IMR-90 (cell line): ENCODE data around the gene RCOR3. TPM values are rescaled to one million over a fixed set of nuclear protein-coding genes. Genes with fewer than 3 reads are reported as not detected.

Experiments
- ATAC-seq: fragments of 200-7000 bp; cut with Tn5 transposase; 2 replicates; pipeline ENCODE4 v1.9.1; 2020; ENCODE audit warnings: low read depth, mild to moderate bottlenecking, moderate library complexity
- BruUV-seq: library from RNA; stranded (reverse); fragments of 400-500 nt; replicated peaks from 2 replicates; lab custom pipeline; 2021; lab: Mats Ljungman, UMichigan
- CTCF ChIA-PET: fragments of 300-600 bp; formaldehyde crosslinking; extraction: SDS; loops from one replicate; lab custom pipeline; 2021; ENCODE audit warnings: antibody characterized with exemption; lab: Yijun Ruan, JAX
- POLR2A ChIA-PET: fragments of 300-600 bp; sonication (Branson Sonifier 250); formaldehyde crosslinking; loops from one replicate; lab custom pipeline; 2022; ENCODE audit warnings: antibody characterized with exemption; ENCODE audit not compliant: unreplicated experiment; lab: Charles Lee
- DNase-seq: peaks from one replicate; pipeline ENCODE4 v3.0.0; 2013
- H2AFZ ChIP-seq: replicated peaks from 2 replicates; pipeline ENCODE3; 2013; ENCODE audit warnings: low read length, mild to moderate bottlenecking; ENCODE audit not compliant: poor library complexity
- H2AK5ac ChIP-seq: 2 replicates; pipeline ENCODE4 v1.6.1; 2013; ENCODE audit warnings: low read depth, low read length, inconsistent platforms
- H2AK9ac ChIP-seq: replicated peaks from 2 replicates; pipeline ENCODE3; 2013; ENCODE audit warnings: mild to moderate bottlenecking, low read depth, low read length, moderate library complexity; ENCODE audit not compliant: poor library complexity
- H2BK120ac ChIP-seq: 2 replicates; pipeline ENCODE4 v1.6.1; 2013; ENCODE audit warnings: low read depth, low read length, inconsistent platforms
- H2BK15ac ChIP-seq: 3 replicates; pipeline ENCODE4 v1.6.1; 2013; ENCODE audit warnings: low read depth, low read length, inconsistent platforms
- H2BK20ac ChIP-seq: 2 replicates; pipeline ENCODE4 v1.6.1; 2013; ENCODE audit warnings: low read depth, mild to moderate bottlenecking, inconsistent platforms, low read length, moderate library complexity
- H2BK5ac ChIP-seq: 2 replicates; pipeline ENCODE4 v1.6.1; 2013; ENCODE audit warnings: mild to moderate bottlenecking, low read depth, low read length, inconsistent platforms; ENCODE audit not compliant: poor library complexity, severe bottlenecking
- H3K14ac ChIP-seq: replicated peaks from 2 replicates; pipeline ENCODE4 v1.6.1; 2013; ENCODE audit warnings: low read depth, low read length, inconsistent platforms
- H3K18ac ChIP-seq: 2 replicates; pipeline ENCODE4 v1.6.1; 2013; ENCODE audit warnings: low read depth, low read length, control low read depth
- H3K23ac ChIP-seq: 2 replicates; pipeline ENCODE4 v1.6.1; 2013; ENCODE audit warnings: low read depth, low read length, inconsistent platforms
- H3K27ac ChIP-seq: 2 replicates; pipeline ENCODE4 v1.5.1; 2013; ENCODE audit warnings: mild to moderate bottlenecking, control low read depth, low read length; ENCODE audit not compliant: insufficient read depth
- H3K27me3 ChIP-seq: 2 replicates; pipeline ENCODE4 v1.6.1; 2013; ENCODE audit warnings: low read length; ENCODE audit not compliant: control insufficient read depth, insufficient read depth
- H3K36me3 ChIP-seq: 2 replicates; pipeline ENCODE4 v1.6.1; 2013; ENCODE audit warnings: low read length, mixed read lengths; ENCODE audit not compliant: control insufficient read depth, insufficient read depth
- H3K4ac ChIP-seq: 2 replicates; pipeline ENCODE4 v1.6.1; 2013; ENCODE audit warnings: low read depth, low read length, inconsistent platforms
- H3K4me1 ChIP-seq: 2 replicates; pipeline ENCODE4 v1.6.1; 2013; ENCODE audit warnings: low read length, mixed read lengths; ENCODE audit not compliant: control insufficient read depth, insufficient read depth
- H3K4me2 ChIP-seq: 2 replicates; pipeline ENCODE4 v1.6.1; 2013; ENCODE audit warnings: low read depth, mild to moderate bottlenecking, control low read depth, low read length, moderate library complexity
- H3K4me3 ChIP-seq: 2 replicates; pipeline ENCODE4 v1.5.1; 2013; ENCODE audit warnings: low read depth, mild to moderate bottlenecking, control low read depth, low read length, moderate library complexity; ENCODE audit not compliant: insufficient read depth
- H3K56ac ChIP-seq: 2 replicates; pipeline ENCODE4 v1.6.1; 2013; ENCODE audit warnings: low read length, inconsistent platforms; ENCODE audit not compliant: insufficient read depth; ENCODE audit errors: extremely low read depth
- H3K79me1 ChIP-seq, 2 experiments: 2 replicates each; pipeline ENCODE4 v1.6.1; 2013; ENCODE audit warnings: low read length in 2 of 2, inconsistent platforms in 1 of 2, low read depth in 1 of 2
- H3K9ac ChIP-seq: 2 replicates; pipeline ENCODE4 v1.6.1; 2013; ENCODE audit warnings: low read depth, low read length, control low read depth
- H3K9me1 ChIP-seq: 2 replicates; pipeline ENCODE4 v1.6.1; 2013; ENCODE audit warnings: low read length, inconsistent platforms; ENCODE audit not compliant: insufficient read depth
- H3K9me3 ChIP-seq: 2 replicates; pipeline ENCODE4 v1.6.1; 2013; ENCODE audit warnings: low read length; ENCODE audit not compliant: control insufficient read depth, insufficient read depth
- H4K20me1 ChIP-seq: 2 replicates; pipeline ENCODE4 v1.6.1; 2013; ENCODE audit warnings: low read length, inconsistent platforms; ENCODE audit not compliant: insufficient read depth
- H4K5ac ChIP-seq: 2 replicates; pipeline ENCODE4 v1.6.1; 2013; ENCODE audit warnings: mild to moderate bottlenecking, low read depth, low read length, control low read depth
- H4K8ac ChIP-seq, 2 experiments: 2 replicates each; pipeline ENCODE4 v1.6.1; 2013; ENCODE audit warnings: low read depth in 2 of 2, low read length in 2 of 2, control low read depth in 1 of 2, inconsistent platforms in 1 of 2
- H4K91ac ChIP-seq: 2 replicates; pipeline ENCODE4 v1.6.1; 2013; ENCODE audit warnings: low read depth, low read length, inconsistent platforms; ENCODE audit not compliant: insufficient read depth
- CEBPB ChIP-seq: IDR thresholded peaks from 2 replicates; pipeline ENCODE4 v1.6.1; 2012; ENCODE audit warnings: low read depth, low read length, improper control_type of control experiment
- CHD1 ChIP-seq: IDR thresholded peaks from 2 replicates; pipeline ENCODE4 v1.6.1; 2012; ENCODE audit warnings: low read depth, low read length, improper control_type of control experiment
- RAD21 ChIP-seq: IDR thresholded peaks from 2 replicates; pipeline ENCODE4 v1.6.1; 2012; ENCODE audit warnings: low read length, improper control_type of control experiment
- dilution Hi-C: fragments of 300-500 bp; cut with HindIII; formaldehyde crosslinking; loops from one replicate; pipeline ENCODE4 v1.14.3; 2018; ENCODE audit warnings: low sequenced_read_pairs; ENCODE audit not compliant: unreplicated experiment
- in situ Hi-C: fragments of 300-500 bp; cut with MboI; formaldehyde crosslinking; loops from 3 replicates; pipeline ENCODE4 v1.14.3; 2019; ENCODE audit warnings: low sequenced_read_pairs, inconsistent platforms, mixed read lengths
- intact Hi-C: fragments of 100-400 bp; cut with micrococcal nuclease; formaldehyde crosslinking; loops from 2 replicates; pipeline ENCODE4 v1.10.0; 2022
- polyA plus RNA-seq, 3 experiments: library from polyadenylated mRNA; depleted of rRNA; stranded (reverse); fragments of >200 nt; gene quantifications; 2 replicates each; pipeline ENCODE4 v1.2.3, GENCODE V29; 2012; ENCODE audit warnings: low replicate concordance in 1 of 3
- total RNA-seq: library from RNA; depleted of rRNA; stranded (reverse); fragments of >200 nt; gene quantifications from 2 replicates; pipeline ENCODE4 v1.2.3, GENCODE V29; 2012

RCOR3 gene
- total and polyA plus RNA-seq, 2 of the 4 experiments (the other 2 are of a cell fraction), result 8.1 to 16.4 TPM

DNA sequence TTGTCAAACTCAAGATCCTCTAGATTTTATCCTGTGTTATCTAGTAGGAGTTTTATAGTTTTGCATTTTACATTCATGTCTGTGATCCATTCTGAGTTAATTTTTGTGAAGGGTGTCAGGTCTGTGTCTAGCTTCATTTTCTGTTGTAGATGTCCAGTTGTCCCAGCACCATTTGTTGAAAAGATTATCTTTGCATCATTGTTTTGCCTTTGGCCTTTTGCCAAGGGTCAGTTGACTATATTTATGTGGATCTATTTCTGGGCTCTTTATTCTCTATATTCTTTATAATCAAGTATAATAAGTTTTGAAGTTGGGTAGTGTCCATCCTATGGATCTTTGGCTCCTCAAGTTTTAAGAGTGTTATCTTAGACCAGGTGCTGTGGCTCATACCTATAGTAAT, 89.4 kb downstream of the RCOR3 start:
- H3K4ac ChIP-seq, result no peak overlapping the region
- in situ Hi-C loops (no loop called here), intact Hi-C loops (no loop called here), dilution Hi-C loops (no loop called here)
- H3K27me3 ChIP-seq, result no peaks in the 10 kb centered on the region
- no peak overlapping the region for H3K23ac ChIP-seq
- no TSS peak for BruUV-seq
- no peak overlapping the region for H3K14ac ChIP-seq
- ChIA-PET POLR2A (no interaction called here), CTCF (no interaction called here)
- no peak overlapping the region for H2AFZ ChIP-seq
- H3K27ac ChIP-seq, result no peak overlapping the region
- no peak overlapping the region for H4K5ac ChIP-seq
- no peak overlapping the region for H3K4me2 ChIP-seq
- peaks cover 3% of the 10 kb centered on the region; the same call in 1 of the 2 replicates for H3K4me1 ChIP-seq
- no peak overlapping the region for H2BK5ac ChIP-seq
- H3K36me3 ChIP-seq, result peaks cover 3% of the 10 kb centered on the region; the same call in 1 of the 2 replicates
- no peak for DNase-seq
- no peak overlapping the region for H4K91ac ChIP-seq
- no peaks in the 10 kb centered on the region for H3K9me3 ChIP-seq
- H4K20me1 ChIP-seq, result peaks cover 33% of the 10 kb centered on the region
- no peak overlapping the region for H3K4me3 ChIP-seq
- peaks cover 4% of the 10 kb centered on the region; the same call in 1 of the 2 replicates for H3K9me1 ChIP-seq
- H3K56ac ChIP-seq, result no peak overlapping the region
- TF ChIP-seq CEBPB, result no peak
- TF ChIP-seq CHD1, result no peak
- TF ChIP-seq RAD21, result no peak
- ATAC-seq, result no peak
- H3K79me1 ChIP-seq, result peaks cover 32 to 55% of the 10 kb centered on the region in 2 experiments
- no peak overlapping the region for H2BK120ac ChIP-seq
- H2AK5ac ChIP-seq, result no peak overlapping the region
- H2AK9ac ChIP-seq, result no peak overlapping the region
- no peak overlapping the region for H2BK20ac ChIP-seq
- H3K9ac ChIP-seq, result no peak overlapping the region
- H3K18ac ChIP-seq, result no peak overlapping the region
- no peak overlapping the region for H4K8ac ChIP-seq
- H2BK15ac ChIP-seq, result no peak overlapping the region
